Colonic mucosa (tissue), 4 donors: Measurements from ENCODE around the gene JPT2. TPM values are rescaled to one million over a fixed set of nuclear protein-coding genes. Genes with fewer than 3 reads are reported as not detected.

Experiments used
- DNase-seq: peaks from one replicate; pipeline ENCODE4 v3.0.0-alpha.2; 2020
- H3K27ac ChIP-seq: fragments of 200-600 bp; one replicate; pipeline ENCODE4 v1.8.0; 2021
- H3K27me3 ChIP-seq: fragments of 200-600 bp; one replicate; pipeline ENCODE4 v1.8.0; 2021
- H3K36me3 ChIP-seq: fragments of 200-600 bp; one replicate; pipeline ENCODE4 v1.8.0; 2021
- H3K4me1 ChIP-seq: fragments of 200-600 bp; one replicate; pipeline ENCODE4 v1.8.0; 2021; ENCODE audit warnings: mild to moderate bottlenecking
- H3K4me3 ChIP-seq: fragments of 200-600 bp; one replicate; pipeline ENCODE4 v1.8.0; 2021
- H3K9ac ChIP-seq, 2 donors: one replicate each; pipeline ENCODE4 v1.7.0; 2013; ENCODE audit warnings: control low read depth in 2 of 2, low read depth in 2 of 2, low read length in 2 of 2
- H3K9me3 ChIP-seq: fragments of 200-600 bp; one replicate; pipeline ENCODE4 v1.8.0; 2021
- intact Hi-C: fragments of 100-400 bp; cut with DNase I; formaldehyde crosslinking; loops from one replicate; pipeline ENCODE4 v1.14.1; 2022
- total RNA-seq, 2 donors: library from RNA; stranded (reverse); fragmentation: NEBNext Ultra II Directional in 1 of 2; extraction: Animal tissue kit (Norgen Biotek cat#: 25700) in 1 of 2; gene quantifications; one replicate each; pipeline ENCODE4 v1.2.1, GENCODE V29; 2021
- TF ChIP-seq, protein P1 (sequence below): fragments of 200-600 bp; IDR thresholded peaks from one replicate; pipeline ENCODE4 v1.8.0; 2022; ENCODE audit warnings: antibody characterized with exemption, mild to moderate bottlenecking
- donor health status: healthy.
- donor health status: DM: no; HTN: no; CAD: no.
- donor health status: DM: no; HTN: no; CAD: no.

Gene JPT2
- total RNA-seq, 2 donors from 2014 or later = 53.5 to 123 TPM

DNA sequence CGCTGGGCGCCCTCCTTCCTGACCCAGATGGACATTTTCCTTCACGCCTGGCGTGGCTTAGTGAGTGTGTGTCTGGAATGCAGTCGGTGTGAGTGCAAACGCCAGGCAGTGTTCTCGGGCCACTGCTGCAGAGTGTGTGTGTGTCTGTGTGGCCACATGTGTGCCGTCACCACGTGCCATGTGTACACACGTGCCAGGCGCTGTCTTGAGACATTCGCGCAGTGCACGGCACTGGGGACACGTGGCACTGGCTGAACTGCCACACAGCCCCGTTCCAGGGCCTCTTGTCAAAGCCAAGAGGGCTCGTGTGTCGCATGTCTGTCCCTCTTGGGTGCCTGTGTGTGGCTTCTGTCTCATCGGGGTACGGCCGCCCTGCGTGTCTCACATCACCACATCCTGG is 56.7 kb downstream of the JPT2 start:
- H3K27ac ChIP-seq = no peak overlapping the region
- H3K36me3 ChIP-seq = no peaks in the 10 kb centered on the region
- intact Hi-C loops = no loop called here
- H3K4me3 ChIP-seq = no peak overlapping the region
- H3K4me1 ChIP-seq = no peaks in the 10 kb centered on the region
- H3K9me3 ChIP-seq = no peaks in the 10 kb centered on the region
- H3K9ac ChIP-seq = no peak overlapping the region
- no peak for DNase-seq
- no peaks in the 10 kb centered on the region for H3K27me3 ChIP-seq
- TF ChIP-seq, protein P1, sequence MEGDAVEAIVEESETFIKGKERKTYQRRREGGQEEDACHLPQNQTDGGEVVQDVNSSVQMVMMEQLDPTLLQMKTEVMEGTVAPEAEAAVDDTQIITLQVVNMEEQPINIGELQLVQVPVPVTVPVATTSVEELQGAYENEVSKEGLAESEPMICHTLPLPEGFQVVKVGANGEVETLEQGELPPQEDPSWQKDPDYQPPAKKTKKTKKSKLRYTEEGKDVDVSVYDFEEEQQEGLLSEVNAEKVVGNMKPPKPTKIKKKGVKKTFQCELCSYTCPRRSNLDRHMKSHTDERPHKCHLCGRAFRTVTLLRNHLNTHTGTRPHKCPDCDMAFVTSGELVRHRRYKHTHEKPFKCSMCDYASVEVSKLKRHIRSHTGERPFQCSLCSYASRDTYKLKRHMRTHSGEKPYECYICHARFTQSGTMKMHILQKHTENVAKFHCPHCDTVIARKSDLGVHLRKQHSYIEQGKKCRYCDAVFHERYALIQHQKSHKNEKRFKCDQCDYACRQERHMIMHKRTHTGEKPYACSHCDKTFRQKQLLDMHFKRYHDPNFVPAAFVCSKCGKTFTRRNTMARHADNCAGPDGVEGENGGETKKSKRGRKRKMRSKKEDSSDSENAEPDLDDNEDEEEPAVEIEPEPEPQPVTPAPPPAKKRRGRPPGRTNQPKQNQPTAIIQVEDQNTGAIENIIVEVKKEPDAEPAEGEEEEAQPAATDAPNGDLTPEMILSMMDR = no peak

DNA sequence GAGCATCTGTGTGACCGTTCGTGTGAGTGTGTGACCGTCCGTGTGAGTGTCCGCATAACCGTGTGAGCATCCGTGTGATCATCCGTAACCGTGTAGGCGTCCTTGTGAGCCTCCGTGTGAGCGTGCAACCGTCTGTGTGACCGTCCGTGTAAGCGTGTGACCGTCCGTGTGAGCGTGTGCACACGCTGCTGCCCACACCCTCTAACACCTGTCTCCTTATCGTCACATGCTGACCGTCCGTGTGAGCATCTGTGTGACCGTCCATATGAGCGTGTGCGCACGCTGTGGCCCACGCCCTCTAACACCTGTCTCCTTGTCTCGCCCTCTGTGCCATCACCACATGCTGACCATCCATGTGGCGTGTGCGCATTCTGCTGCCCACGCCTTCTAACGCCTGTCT is 62.2 kb downstream of the JPT2 start:
- TF ChIP-seq, protein P1 = no peak
- Histone ChIP-seq H3K9ac (no peak overlapping the region), H3K4me3 (no peak overlapping the region), H3K4me1 (no peaks in the 10 kb centered on the region), H3K9me3 (no peaks in the 10 kb centered on the region), H3K36me3 (no peaks in the 10 kb centered on the region), H3K27me3 (no peaks in the 10 kb centered on the region), H3K27ac (no peak overlapping the region)
- no peak for DNase-seq
- intact Hi-C loops = no loop called here

- H3K4me3 ChIP-seq = no peak overlapping the region
- no peaks in the 10 kb centered on the region for H3K4me1 ChIP-seq
- H3K9me3 ChIP-seq = no peaks in the 10 kb centered on the region
- intact Hi-C loops = no loop called here
- no peak overlapping the region for H3K27ac ChIP-seq
- no peak for DNase-seq
- no peak overlapping the region for H3K9ac ChIP-seq
- H3K36me3 ChIP-seq = no peaks in the 10 kb centered on the region
- TF ChIP-seq, protein P1 = no peak
- H3K27me3 ChIP-seq = no peaks in the 10 kb centered on the region
Measured at GRCh38 chr16:1740781-1741490, 62.9 kb downstream of the JPT2 start.

- TF ChIP-seq, protein P1 = no peak
- Histone ChIP-seq H3K4me1 (no peaks in the 10 kb centered on the region), H3K9me3 (no peaks in the 10 kb centered on the region), H3K9ac (no peak overlapping the region), H3K4me3 (no peak overlapping the region), H3K27ac (no peak overlapping the region), H3K27me3 (no peaks in the 10 kb centered on the region), H3K36me3 (no peaks in the 10 kb centered on the region)
- DNase-seq = no peak
- intact Hi-C loops = no loop called here
Measured at GRCh38 chr16:1741553-1742165, 63.6 kb downstream of the JPT2 start.

DNA sequence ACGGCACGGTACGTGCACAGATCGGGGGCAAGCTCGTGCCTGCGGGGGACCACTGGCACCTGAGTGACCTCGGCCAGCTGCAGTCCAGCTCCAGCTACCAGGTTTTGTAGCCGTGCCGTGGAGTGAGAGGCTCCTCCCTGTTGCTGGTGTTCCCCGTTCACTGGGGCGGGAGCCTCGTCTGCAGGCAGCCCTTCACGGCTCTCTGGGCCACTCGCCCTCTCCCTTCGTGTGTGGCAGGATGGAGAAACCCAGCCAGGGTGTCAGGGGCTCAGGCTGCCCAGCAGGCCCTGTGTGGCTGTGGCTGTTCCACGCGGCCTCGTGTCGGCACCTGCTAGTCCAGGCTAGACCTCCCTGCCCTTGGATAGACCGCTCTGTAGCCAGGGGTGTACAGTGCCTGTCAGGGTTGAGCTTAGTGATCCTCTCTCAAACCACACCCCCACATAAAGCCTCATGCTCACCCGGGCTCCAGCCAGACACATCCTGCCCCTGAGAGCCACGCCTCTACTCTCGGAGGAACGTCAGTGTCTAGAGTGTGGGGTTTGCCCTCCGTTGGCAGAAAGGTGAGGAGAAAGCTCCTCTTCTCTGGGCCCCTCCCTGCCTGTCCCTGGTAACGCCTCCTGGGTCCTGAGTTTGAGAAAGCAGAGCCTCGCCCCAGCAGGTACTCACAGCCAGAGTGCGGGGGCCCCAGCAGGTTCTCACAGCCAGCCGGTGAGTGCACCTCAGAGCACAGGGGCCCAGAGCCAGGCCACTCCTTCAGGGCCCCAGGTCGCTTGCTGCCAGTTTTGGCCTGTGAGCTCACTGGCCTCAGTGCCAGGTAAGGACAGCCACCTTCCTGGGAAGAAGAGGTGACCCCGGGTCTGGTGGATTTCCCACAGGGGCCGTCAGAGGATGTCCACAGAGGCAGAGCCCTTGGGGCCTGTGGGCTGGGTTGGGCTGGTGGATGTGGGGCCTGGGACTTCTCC is 65.6 kb downstream of the JPT2 start:
- Histone ChIP-seq H3K27ac (no peak overlapping the region), H3K4me1 (no peaks in the 10 kb centered on the region), H3K9me3 (no peaks in the 10 kb centered on the region), H3K4me3 (no peak overlapping the region), H3K36me3 (no peaks in the 10 kb centered on the region), H3K9ac (no peak overlapping the region), H3K27me3 (no peaks in the 10 kb centered on the region)
- no peak for DNase-seq
- intact Hi-C loops = no loop called here
- TF ChIP-seq, protein P1 = no peak
